Measurements from ENCODE around the gene PHF21A.

- TF ChIP-seq EZH2 (IDR thresholded peaks at IDR 0.05; ENCODE audit: borderline replicate concordance, low read length): no peak
- no peak for TF ChIP-seq CTCF (IDR thresholded peaks at IDR 0.05; ENCODE audit: low read length)
Measured at GRCh38 chr11:46079662-46080061, 41.6 kb downstream of the PHF21A start.

Data from OCI-LY1 (cell line).